ENCODE results near the gene FCHO1.
A peak's percentile ranks its signal among the peaks of the same experiment; 100 is the strongest.
"Not testable (repeated sequence)": the region's sequence is repeated elsewhere in the genome, so short reads cannot be mapped to it uniquely, and the experiment has no call there.

The FCHO1 gene

GRCh38 chr19:17762505-17763229 lies 11.4 kb downstream of the FCHO1 start:
- DNase-seq (ENCODE audit: low read depth), result no peak

DNA sequence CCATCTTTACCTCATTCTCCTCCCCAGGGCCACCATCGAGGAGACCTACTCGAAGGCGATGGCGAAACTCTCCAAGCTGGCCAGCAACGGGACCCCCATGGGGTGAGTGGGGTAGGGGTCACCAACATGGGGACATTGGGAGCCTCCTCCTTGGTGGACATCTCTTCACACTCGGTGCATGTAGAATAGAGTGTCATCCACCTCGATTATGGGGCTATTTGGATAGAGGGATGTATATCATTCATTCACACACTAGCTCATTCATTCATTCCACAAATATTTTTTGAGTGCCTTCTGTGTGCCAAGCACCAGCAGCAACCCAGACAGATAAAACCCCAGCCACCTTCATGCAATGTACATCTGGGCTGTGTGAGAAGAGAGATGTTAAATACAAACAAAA lies 13.1 kb downstream of the FCHO1 start:
- DNase-seq (ENCODE audit: low read depth), result no peak

DNA sequence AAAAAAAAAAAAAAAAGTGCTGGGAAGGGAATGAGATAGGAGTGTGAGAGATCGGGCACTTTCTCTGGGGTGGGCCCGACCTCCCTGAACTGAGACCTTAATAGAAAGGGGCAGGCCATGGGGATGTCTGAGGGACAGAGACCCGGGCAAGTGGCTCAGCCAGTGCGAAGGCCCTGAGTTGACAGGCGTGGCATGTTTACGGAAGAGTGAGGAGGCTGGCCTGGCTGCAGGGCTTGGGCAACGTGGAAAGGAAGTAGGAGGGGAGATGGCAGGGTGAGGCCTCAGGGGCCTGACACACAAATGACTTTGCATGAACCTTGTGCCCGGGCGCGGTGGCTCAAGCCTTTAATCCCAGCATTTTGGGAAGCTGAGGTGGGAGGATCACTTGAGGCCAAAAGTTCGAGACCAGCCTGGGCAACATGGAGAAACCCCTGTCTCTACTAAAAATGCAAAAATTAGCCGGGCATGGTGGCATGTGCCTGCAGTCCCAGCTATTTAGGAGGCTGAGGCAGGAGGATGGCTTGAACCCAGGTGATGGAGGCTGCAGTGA lies 13.9 kb downstream of the FCHO1 start:
- no peak for DNase-seq (ENCODE audit: low read depth)

GRCh38 chr19:17766543-17767131 lies 15.4 kb downstream of the FCHO1 start:
- peak; percentile 44 for DNase-seq (ENCODE audit: low read depth)

- no peak for DNase-seq (ENCODE audit: low read depth)
These were observed 16.3 kb downstream of the FCHO1 start for GRCh38 chr19:17767559-17767958.

DNA sequence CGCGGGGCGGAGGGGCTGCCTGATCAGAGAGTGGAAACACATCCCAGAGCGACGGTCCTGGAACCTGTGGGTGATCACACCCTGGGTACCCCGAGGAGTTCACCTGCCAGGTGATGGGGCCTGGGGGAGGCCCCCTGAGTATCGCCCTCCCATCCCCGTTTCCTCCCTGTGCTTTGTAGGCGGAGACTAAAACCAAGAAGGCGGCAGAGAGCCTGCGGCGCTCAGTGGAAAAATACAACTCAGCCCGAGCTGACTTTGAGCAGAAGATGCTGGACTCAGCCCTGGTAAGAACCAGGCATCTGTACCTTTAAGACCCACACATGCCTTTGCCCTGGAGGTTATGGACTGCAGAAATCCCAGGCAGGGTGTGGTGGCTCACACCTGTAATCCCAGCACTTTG lies 19.3 kb downstream of the FCHO1 start:
- no peak for DNase-seq (ENCODE audit: low read depth)

GRCh38 chr19:17772172-17772571 lies 20.9 kb downstream of the FCHO1 start:
- no peak for DNase-seq (ENCODE audit: low read depth)

- DNase-seq (ENCODE audit: low read depth), result no peak
These were observed 24.1 kb downstream of the FCHO1 start for GRCh38 chr19:17775245-17775927.

DNA sequence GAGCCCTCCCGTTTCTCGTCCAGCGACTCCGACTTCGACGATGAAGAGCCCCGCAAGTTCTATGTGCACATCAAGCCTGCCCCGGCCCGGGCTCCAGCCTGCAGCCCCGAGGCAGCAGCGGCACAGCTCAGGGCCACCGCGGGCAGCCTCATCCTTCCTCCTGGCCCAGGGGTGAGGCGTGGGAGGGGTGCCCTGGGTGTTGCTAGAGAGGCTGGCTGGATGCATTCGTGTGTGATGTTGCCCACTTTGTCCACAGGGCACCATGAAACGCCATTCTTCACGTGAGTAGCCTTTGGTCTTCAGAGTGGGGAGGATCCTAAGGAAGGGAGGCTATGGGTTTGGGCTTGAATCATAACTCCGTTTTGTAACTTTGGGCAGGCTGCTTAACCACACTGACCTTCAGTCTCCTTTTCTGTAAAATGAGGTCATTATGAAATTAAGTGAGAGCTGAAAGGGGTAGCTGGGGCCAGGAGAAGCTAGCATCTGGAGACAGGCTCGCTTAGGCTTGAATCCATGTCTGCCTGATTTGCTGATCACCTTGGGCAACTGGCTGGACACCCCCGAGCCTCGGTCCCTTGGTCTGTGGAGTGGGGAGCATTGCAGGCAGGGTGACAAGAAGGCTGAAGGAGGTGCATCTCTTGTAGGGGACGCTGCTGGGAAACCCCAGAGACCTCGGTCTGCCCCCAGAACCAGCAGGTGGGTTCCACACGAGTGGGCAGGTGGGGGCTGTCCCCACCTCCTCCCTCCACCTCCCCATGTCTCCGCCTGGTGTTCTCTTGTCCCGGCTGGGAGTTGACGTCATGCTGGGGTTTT lies 24.9 kb downstream of the FCHO1 start:
- DNase-seq (ENCODE audit: low read depth), result no peak

- DNase-seq (ENCODE audit: low read depth), result not testable (repeated sequence)
These were observed 26.6 kb downstream of the FCHO1 start for GRCh38 chr19:17777840-17778239.

DNA sequence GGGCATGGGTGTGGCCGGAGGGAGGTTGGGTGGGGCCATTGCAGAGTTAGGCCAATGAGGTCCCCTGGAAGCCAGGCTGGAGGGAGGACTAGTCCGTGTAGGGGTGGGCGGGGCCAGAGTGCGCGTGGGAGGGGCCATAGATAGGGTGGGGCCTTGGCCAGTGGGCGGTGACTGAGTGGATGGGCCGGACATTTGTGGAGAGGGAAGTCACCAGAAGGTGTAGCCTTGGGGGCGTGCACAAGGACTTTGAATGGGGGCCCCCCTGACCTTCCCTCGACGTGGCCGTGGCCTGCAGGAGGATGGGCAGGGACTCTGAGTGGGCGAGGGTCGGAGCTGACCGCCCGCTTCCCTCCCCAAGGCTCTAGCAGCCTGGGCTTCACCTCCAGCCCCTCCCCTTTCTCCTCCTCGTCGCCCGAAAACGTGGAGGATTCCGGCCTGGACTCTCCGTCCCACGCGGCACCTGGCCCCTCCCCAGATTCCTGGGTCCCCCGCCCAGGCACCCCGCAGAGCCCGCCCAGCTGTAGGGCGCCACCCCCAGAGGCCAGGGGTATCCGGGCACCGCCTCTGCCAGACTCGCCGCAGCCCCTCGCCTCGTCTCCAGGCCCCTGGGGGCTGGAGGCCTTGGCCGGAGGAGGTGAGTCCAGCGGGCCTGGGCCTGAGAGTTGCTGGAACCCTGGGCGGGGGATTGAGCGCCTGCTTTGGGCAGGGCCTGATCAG lies 27.1 kb downstream of the FCHO1 start:
- no peak for DNase-seq (ENCODE audit: low read depth)

- DNase-seq (ENCODE audit: low read depth), result no peak
These were observed 28.0 kb downstream of the FCHO1 start for GRCh38 chr19:17778968-17779929.

DNA sequence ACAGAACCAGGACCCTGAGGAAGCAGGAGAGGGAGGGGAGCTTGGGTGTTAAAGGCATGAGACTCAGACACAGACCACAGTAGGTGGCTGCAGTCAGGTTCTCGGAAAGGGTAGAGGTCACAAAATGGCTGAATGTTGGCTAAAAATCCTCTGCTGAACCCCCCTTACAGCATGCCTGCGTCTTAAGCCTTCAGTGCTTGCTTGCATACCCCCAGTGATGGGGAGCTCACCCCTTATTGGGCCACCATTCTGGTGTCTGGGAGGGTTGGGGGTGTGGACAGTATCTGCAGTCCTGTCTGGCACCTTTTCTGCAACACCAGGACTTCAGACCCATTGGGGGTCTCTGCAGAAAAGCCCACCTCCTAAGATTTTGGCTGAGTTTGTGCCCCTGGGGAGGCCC lies 29.5 kb downstream of the FCHO1 start:
- DNase-seq (ENCODE audit: low read depth), result no peak

GRCh38 chr19:17783721-17784120 lies 32.4 kb downstream of the FCHO1 start:
- not testable (repeated sequence) for DNase-seq (ENCODE audit: low read depth)

DNA sequence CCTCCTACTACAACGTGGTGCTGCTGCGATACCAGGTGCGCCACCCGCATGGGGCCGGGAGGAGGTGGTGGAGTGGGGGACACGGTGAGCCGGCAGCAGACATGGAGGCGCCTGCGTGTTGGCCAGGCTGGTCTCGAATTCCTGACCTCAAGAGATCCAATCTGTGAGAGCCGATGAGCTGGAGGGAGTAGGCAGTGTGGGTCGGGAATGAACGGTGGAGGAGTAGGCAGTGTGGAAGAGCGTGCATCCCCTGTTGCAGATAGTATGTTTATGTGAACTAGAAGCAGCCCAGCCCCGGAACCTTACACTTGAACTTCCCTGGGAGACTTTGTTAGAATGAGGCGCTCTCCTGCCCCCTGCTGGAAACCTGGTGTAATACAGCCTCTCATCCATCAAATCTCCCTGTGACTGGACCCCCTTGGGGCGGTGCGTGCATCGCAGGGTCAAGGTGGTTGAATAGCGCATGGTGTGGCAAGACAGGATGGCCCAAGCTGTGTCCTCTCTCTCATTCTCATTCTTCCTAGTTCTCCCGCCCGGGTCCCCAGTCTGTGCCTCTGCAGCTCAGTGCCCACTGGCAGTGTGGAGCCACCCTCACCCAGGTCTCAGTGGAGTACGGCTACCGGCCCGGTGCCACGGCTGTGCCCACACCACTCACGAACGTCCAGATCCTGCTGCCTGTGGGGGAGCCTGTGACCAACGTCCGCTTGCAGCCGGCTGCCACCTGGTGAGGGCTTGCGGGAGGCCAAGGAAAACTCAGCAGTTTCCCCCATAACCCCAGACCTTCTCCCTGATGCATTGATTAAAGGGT lies 33.1 kb downstream of the FCHO1 start:
- no peak for DNase-seq (ENCODE audit: low read depth)

- DNase-seq (ENCODE audit: low read depth), result no peak
These were observed 36.1 kb downstream of the FCHO1 start for GRCh38 chr19:17787274-17787913.

DNA sequence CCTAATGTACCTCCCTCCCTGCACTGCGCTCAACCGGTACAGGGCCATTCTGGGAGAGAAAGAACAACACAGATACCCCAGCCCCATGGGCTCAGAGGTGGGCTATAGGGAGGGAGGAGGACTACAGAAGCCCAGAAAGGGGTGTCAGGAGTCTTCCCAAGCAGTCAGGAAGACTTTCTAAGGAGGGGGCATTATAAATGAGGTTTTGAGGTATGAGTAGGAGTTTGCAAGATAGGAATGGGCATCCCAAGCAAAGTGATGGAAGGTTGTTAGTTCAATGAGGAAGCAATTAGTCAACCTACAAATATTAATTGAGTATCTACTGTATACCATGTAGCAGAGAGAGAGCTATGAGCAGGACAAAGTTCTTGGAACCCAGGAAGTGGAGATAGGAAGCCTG lies 37.4 kb downstream of the FCHO1 start:
- no peak for DNase-seq (ENCODE audit: low read depth)

DNA sequence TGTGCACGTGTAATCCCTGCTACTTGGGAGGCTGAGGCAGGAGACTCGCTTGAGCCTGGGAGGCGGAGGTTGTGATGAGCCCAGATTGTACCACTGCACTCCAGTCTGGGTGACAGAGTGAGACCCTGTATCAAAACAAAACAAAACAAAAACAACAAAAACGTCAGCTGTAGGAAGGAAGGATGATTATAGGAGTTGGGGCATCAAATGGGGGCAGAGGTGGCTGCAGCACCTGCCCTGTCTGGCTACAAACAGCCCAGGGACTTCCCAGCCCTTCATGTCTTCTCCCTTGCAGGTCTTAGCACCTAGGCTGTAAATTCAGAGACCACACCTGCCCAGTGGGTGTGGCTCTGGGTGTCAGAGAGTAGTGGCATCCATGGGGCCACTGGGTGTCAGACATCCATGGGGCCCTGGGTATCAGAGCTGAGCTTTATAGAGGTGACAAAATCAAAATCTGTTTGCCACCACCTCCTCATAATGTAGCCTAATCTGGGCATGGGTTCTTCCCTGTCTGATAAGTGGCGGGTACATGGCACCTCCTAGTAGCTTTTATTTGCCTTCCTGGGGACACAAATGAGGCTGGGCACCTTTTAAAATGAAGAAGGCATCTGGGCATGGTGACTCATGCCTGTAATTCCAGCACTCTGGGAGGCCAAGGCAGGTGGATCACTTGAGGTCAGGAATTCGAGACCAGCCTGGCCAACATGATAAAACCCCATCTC lies 38.9 kb downstream of the FCHO1 start:
- DNase-seq (ENCODE audit: low read depth), result no peak

DNA sequence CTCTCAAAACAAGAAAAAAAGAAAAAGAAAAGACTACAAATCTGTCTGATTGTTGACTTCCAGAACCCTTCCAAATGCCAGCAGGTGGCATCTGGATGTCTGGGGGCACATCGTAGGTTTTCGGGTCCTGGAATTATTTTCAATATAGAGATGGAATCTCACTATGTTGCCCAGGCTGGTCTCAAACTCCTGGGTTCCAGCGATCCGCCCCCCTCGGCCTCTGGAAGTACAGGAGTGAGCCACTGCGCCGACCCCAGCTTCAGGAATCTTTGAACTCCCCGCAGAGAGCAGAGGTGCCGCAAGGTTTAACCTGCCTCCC lies 43.1 kb downstream of the FCHO1 start:
- DNase-seq (ENCODE audit: low read depth), result no peak

Data from GM04504 (cell line).